PFSK-1 (cell line): ENCODE results near the gene MTMR10.

Experiments used
- FOXP2 ChIP-seq: optimal IDR thresholded peaks from 2 replicates; pipeline ENCODE3; 2011; ENCODE audit warnings: borderline replicate concordance, control low read depth, inconsistent platforms; ENCODE audit not compliant: insufficient read depth; ENCODE audit errors: extremely low read length, extremely low read depth
- POLR2AphosphoS5 ChIP-seq: IDR thresholded peaks from 2 replicates; pipeline ENCODE4 v1.6.1; 2012; ENCODE audit warnings: low read depth, mild to moderate bottlenecking, control low read depth, low read length, moderate library complexity
- REST ChIP-seq, 2 experiments: IDR thresholded peaks; 2 replicates each; pipeline versions ENCODE4 v1.6.1 to v1.8.0; 2011 to 2012; ENCODE audit warnings: low read depth in 2 of 2, low read length in 2 of 2, control low read depth in 1 of 2, inconsistent platforms in 1 of 2, mild to moderate bottlenecking in 1 of 2, moderate library complexity in 1 of 2; ENCODE audit not compliant: insufficient read depth in 1 of 2
- SIN3A ChIP-seq: IDR thresholded peaks from 2 replicates; pipeline ENCODE4 v1.6.1; 2012; ENCODE audit warnings: mild to moderate bottlenecking, low read length, moderate library complexity, borderline replicate concordance; ENCODE audit not compliant: insufficient read depth
- TAF1 ChIP-seq: IDR thresholded peaks from 2 replicates; pipeline ENCODE4 v1.6.1; 2012; ENCODE audit warnings: low read length, control low read depth, borderline replicate concordance; ENCODE audit not compliant: insufficient read depth

The MTMR10 gene

DNA sequence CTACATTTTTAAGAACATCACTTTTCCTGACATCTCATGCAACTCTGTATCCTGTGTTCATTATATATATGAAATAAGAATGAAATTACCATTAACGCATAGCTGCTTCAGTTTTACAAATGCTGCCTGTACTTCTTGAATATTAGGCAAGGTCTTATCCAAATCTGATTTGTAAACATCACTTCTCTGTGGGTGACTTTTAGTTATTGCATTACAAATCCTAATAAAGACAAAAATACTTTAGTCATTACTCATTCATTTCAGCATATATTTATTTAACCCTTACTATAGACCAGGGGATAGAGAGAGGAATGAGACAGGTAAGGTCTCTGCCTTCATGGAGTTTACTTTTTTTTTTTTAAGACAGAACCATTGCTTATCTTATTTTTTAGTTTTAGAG, 36.8 kb downstream of the MTMR10 start:
- TF ChIP-seq FOXP2 (no peak), TAF1 (no peak), REST (IDR thresholded peaks at IDR 0.05; ENCODE audit: insufficient read depth in 1 of 2, low read depth in 2 of 2, low read length in 2 of 2) (no peak), POLR2AphosphoS5 (no peak), SIN3A (no peak)

DNA sequence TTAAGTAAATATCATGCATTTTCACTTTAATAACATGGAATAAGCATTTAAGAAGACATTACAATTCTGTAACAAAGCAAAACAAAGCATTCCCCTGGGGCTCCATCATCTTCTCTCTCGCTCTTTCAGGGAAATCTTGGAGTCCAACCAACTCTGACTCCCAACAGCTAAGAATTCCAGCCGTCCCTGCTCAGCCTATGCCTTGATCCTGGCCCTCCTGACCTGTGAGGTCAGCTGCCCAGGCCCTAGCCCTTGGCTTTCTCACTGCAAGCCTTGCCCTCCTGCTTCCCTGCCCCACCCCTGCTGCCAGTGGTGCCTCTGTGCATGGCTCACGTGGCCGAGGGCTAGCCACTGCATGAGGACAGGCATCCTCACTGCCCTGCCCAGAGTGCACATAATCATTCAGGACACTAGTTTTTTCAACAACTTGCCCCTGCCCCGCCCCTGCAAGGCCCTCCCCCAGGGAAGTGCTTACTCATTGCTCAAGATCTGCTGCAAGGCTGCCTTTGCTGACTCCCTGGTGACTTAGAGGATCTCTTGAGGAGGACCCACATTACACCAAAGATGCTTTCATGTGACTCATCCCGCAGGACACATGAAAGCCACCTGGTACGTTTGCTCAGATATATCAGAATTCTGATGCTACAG, 37.6 kb downstream of the MTMR10 start:
- no peak for TF ChIP-seq REST (IDR thresholded peaks at IDR 0.05; ENCODE audit: insufficient read depth in 1 of 2, low read depth in 2 of 2, low read length in 2 of 2)
- TF ChIP-seq TAF1: no peak
- no peak for TF ChIP-seq FOXP2
- no peak for TF ChIP-seq SIN3A
- no peak for TF ChIP-seq POLR2AphosphoS5

DNA sequence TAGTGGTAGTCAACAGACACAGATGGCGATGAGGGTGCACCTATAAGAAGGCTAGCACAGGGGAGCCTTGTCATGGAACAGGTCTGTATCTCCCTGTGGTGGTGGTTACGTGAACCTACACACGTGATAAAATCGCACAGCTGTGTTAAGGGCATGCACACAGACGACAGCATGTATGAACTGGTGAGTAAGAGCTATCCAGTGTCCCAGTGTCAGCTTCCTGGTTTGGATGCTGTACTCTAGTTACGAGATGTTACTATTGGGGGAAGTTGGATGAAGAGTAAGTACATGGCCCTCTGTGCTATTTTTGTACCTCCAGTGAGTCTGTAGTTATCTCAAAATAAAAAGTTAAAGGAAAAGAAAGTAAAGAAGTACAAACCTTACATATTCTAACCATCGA, 38.2 kb downstream of the MTMR10 start:
- TF ChIP-seq REST (IDR thresholded peaks at IDR 0.05; ENCODE audit: insufficient read depth in 1 of 2, low read depth in 2 of 2, low read length in 2 of 2) (no peak), TAF1 (no peak), FOXP2 (no peak), SIN3A (no peak), POLR2AphosphoS5 (no peak)

DNA sequence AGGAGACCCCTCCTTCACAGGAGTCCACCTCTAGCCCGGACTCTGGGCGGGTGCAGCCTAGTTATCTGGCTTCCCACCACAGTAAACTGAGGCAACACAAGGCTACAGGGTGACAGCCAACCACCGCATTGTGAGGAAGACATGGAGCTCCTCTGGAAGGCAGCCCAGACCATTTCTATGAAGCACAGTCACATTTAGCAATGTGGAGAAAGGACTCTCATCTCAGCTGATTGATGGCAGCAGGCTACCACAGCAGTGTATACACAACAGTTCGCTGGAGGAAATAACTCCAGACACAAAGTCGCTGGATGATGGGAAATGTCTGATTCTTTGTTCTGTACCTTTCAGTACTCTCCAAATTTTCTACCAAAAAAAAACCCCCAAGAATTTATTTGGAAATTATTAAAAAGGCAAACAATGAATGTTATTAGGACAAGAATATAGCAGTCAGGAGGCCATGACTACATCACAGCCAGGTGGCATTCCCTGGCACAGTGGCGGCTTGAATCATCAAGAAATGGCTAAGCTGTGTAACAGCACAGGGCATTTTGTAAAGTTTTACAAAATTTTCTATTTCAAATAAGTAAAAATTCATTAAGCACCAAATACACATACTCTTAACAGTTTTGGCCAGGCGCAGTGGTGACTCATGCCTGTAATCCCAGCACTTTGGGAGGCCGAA, 47.6 kb downstream of the MTMR10 start:
- TF ChIP-seq SIN3A: no peak

GRCh38 chr15:30941520-30941919, 49.9 kb downstream of the MTMR10 start:
- TF ChIP-seq FOXP2: no peak
- no peak for TF ChIP-seq POLR2AphosphoS5
- no peak for TF ChIP-seq REST (IDR thresholded peaks at IDR 0.05; ENCODE audit: insufficient read depth in 1 of 2, low read depth in 2 of 2, low read length in 2 of 2)
- TF ChIP-seq SIN3A: no peak
- no peak for TF ChIP-seq TAF1
